Pulmonary artery endothelial cell (primary cell): Measurements from ENCODE around the gene SETD3. TPM values are rescaled to one million over a fixed set of nuclear protein-coding genes. Genes with fewer than 3 reads are reported as not detected.
"Not testable (repeated sequence)": the region's sequence is repeated elsewhere in the genome, so short reads cannot be mapped to it uniquely, and the experiment has no call there.

ENCODE experiments used
- DNase-seq: peaks from one replicate; pipeline ENCODE4 v3.0.0-alpha.2; 2011; ENCODE audit warnings: low read depth, low spot score
- total RNA-seq: library from RNA; depleted of rRNA; stranded (reverse); fragments of >200 nt; gene quantifications from 2 replicates; pipeline ENCODE4 v1.2.3, GENCODE V29; 2014

Gene SETD3
- total RNA-seq, 1 donor from 2014 or later: 54.1 TPM

DNA sequence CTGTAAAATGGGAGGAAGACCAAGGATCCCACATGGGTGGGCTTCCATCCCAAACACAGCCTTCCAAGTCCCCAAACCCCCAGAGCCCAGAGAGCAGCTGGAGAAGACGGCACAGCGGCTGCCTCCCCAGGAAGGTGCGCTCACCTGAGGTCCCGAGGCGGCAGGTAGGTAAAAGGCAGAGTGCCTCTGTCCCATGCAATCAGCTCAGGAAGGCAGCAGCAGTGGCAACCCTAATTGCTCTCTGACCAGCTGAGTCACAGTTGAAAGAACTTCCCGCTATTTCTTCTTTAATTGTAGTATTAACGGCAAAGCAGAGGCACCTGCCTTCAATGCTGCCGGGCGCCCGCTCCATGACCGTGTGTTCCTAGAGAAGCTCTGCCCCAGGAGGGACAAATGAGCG lies 117.6 kb downstream of the SETD3 start:
- DNase-seq: no peak

DNA sequence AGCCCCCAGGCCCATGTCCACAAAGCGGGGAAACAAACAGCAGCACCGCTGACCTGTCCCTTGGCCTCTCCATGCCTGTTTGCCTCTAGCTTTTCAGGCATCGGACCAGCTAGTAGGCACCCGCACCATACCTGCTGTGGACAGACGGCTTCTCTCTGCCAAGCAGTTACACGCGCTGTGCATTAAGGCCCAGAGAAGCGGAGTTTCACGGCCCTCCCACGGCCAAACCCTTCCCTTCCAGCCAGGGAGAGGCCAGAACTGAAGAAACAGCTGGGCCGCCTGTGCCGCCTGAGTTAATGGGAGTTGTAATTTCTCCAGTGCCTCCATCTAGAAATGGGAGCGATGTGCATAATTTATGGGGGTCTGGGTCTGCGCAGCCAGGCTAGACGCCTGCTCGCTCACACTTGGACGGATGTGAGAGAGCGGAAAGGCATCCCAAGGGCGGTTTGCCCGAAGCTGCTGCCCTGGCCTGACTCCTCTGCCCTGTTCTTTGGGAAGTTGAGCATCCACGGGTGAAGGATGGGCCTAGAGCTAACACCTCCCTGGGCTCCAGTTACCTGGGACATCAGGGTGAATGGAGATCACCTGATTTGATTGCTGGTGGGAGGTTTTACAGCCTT lies 119.0 kb downstream of the SETD3 start:
- DNase-seq: no peak

DNA sequence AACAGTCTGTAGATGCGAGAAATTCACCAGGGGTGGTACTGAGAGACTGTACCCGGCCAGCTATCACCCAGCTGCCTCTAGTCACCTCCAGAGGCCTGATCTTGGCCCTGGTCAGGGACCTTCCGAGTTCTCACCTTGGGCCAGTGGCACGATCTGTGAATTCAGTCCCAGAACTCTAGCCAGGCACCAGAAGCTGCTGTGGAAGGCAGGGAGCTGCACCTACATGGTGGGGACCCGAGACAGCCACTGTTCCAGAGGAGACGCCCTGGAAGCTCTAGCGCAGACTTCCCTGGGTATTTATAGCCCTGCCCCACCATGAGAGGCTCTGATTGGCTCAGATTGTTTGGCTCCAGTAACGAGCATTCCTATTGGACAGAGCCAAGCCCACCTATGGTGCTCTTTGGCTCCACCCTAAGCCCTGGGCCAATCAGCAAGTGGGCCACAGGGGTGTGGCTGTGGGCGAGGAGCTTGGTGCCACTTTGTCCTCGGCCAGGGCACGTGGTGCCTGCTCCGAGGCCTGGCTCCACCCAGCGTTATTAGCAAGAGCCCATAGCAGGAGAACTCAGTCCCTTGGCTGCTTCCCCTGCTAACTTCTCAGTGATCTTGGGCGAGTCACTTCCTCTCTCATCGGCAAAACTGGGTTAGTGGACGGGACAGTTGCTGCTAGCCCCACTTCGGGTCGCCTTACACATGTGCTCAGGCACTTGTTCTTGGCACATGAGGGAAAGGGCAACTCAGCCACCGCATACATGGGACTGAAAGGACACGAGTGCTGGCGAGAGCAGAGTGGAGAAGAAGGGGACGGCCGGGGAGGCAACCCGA lies 119.7 kb downstream of the SETD3 start:
- DNase-seq: no peak

DNA sequence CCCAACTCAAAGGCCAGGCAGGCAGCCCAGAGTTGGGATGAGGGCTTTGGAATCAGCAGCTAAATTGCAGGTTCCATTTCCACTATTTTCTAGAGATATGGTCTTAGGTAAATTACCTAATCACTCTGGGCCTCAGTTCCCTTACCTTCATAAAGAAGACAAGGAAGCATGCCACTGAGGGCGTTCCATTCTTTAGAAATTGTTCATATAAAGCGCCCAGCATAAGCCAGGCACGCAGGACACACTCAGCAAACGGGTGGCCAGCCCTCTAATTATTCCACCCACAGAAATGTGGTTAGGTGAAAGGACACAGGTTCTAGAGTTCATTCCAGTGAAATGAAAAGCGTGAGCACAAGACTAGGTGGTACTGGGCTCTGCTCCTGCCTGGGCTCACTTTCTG lies 120.8 kb downstream of the SETD3 start:
- no peak for DNase-seq

DNA sequence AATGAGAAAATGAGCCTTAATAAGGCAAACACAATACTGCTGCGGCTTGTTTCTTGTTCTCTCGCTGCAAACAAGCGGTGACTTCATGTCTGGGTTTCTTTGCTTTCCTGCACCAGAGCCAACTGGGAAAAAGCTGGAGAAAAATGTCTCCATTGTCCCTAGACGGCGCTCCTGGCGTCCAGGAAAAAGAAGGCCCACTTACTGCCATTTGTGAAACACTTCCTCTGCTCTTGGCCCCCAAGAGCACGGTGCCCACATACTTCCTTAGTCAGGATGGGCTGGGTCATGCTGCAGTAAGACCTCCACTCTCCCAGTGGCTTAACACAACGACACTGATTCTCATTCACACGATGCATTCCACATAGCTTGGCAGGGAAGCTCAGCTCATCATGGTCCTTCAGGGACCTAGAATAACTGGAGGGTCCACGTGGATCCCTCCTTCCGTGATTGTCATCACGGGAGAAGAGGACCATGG lies 122.7 kb downstream of the SETD3 start:
- DNase-seq: no peak

DNA sequence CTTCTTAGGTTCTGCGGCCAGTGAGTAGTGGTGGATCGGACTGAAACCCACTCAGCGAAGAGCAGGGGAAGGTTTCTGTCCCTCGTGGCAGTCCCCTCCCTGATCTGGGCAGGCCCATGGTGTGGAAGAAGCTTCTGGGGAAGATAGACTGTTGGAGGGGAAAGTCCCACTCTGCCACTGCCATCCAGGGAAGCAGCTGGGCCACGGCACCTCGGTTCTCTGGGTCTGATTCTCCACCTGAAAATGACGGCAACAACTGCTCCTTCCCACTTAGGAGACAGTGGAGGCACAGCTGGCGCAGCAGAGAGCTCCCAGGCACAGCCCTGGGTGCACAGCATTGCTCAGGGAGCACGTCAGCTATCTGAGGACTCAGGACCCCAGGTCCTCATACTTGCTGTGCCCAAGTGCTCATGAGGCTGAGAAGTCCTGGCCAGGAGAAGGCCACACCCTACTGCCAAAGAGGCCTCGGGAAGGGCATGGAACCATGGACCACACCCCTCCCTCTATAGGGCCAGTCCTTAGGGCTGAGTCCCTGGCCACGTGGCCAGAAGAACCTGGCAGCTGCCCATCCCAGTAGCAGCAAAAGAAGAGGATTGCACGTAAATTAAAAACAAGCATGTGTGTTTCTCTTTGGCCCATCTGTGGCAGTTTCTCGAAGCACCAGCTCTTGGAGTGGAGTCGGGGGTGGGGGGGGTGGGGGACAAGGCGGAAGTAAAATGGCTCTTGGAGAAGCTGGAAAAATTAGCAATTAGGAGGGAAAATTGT lies 123.3 kb downstream of the SETD3 start:
- no peak for DNase-seq

DNA sequence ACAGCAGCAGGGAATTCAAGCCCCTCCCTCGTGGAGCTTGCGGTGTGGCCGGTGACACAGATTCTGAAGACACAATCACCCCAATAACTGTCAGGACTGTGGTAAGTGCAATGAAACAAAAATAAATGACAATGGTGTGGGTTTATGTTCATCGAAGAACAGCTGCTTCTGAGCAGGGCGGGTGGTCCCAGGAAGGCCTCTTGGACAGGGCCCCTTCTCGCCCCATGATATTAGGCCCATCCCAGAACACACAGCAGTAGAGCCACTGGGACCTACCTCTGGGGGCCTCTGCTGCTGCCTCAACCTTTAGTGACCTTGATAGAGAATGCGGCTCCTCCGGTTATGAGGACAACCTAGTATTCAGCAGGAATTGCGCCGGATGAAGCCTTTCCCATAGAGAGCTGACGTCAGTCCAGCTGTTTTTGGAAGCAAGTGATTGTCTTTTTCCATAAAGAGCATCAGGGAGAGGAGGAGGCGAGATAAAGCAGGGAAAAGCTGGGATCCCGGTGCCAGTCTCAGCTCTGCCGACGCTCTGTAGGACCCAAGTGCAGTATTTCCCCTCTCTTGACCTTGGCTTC lies 124.5 kb downstream of the SETD3 start:
- no peak for DNase-seq

DNA sequence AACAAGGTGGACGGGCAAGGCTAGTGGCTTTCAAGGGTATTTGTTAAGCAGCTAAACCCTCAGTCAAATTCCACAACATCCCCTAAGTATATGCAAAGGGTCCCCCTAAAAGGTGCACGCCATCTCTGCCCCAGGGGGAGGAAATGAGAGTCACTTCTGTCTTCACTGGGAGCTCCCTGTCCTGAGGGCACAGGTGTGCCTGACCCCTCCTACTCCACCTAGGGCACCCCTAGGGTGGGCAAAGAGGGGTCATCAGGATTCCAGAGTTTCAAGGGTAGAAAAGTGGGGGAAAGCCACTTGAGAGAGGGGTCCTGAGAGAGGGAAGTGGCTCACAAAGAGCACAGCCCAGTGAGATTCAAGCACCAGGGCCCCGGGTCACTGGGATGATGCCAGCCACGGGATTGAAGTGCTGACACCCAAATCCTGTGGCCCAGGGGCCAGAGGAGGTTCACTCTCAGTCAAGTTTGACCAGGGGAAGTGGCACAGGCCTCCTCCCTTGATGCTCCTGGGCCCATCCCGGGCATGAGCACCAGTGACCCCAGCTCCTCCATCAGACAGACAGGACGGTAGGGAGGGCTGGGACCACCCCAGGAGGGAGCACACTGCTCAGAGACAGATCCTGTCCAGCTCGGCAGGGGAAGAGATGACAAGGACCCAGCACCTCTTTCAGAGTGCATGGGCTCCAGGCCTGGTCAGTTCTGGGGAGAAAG lies 126.3 kb downstream of the SETD3 start:
- no peak for DNase-seq

DNA sequence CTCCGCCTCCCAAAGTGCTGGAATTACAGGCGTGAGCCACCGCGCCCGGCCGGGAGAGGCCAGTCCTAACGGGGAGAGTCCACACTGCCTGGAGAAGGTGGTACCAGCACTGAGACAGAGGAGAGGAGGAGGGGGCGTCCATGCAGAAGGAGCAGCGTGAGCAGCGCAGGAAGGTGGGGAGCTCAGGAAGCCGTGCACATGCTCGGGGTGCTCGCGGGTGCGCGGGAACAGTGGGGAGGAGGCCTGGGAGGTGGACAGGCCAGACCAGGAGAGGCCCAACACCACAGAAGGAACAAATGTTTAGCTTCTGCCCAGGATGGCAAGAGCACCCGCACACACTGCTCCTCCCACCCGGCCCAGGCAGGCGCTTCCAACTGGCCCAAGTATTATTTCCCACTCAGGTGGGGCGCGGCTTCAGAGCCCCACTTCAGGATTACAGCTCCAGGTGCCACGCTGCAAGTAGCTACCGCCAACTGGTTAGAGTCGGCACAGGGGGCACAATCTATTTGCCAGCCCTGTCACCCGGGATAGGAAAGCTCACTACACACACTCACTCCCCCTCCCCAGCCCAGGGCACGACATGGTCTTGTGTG lies 127.9 kb downstream of the SETD3 start:
- no peak for DNase-seq

DNA sequence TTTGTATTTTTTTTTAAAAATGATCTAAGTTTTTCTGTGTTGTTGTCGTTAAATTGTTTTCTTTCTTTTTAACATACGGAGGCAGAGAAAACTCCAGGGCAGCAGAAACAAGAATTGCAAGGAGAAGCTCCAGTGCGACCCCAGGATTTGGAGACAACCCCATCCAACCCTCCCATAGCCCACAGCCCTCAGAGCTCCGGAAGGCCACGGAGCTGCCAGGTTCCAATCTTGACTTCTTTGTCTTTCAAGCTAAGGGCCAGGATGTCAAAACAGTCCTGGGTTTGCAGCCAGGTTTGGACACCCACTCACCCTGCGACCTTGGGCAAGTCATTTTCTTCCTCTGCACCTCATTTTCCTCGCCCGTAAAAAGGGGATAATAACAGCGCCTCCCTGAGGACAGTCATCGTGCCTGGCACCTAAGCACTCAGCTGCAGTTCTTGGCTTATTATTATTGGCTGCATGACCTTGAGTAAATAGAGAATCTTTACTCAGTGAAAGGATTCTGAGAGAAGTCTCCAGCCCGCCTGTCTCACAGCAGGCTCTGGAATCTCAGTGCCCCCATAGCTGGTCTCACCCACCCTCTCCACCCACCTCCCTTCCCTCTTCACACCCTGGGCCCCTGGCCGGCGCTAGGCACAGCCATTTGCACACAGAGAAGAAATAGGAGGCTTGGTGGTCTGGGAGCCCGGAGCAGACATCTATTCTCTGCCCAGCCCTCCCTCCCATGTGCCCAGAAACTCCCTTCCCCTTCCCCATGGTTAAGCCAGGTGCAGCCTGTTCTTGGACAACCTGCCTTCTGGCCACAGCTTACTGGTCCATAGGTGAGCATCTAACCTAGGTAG lies 129.3 kb downstream of the SETD3 start:
- no peak for DNase-seq

DNA sequence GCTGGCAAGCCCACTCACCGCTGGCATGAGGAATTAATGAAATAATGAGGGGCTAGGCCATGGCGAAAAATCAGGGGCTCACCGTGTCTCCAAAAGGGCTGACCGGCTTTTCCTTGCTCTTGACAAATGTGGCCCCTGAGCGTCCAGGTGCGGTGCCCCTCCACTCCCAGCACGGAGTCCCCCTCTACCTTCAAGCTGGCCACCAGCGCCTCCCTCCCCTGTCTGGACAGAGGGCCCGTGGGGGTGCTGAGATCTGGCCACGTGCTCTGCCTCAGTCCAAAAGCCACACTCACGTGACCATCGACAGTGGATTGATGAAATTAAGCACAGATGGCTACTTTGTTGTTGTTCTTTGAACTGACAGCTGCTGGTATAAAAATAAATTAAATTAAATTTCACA lies 129.9 kb downstream of the SETD3 start:
- DNase-seq: no peak

DNA sequence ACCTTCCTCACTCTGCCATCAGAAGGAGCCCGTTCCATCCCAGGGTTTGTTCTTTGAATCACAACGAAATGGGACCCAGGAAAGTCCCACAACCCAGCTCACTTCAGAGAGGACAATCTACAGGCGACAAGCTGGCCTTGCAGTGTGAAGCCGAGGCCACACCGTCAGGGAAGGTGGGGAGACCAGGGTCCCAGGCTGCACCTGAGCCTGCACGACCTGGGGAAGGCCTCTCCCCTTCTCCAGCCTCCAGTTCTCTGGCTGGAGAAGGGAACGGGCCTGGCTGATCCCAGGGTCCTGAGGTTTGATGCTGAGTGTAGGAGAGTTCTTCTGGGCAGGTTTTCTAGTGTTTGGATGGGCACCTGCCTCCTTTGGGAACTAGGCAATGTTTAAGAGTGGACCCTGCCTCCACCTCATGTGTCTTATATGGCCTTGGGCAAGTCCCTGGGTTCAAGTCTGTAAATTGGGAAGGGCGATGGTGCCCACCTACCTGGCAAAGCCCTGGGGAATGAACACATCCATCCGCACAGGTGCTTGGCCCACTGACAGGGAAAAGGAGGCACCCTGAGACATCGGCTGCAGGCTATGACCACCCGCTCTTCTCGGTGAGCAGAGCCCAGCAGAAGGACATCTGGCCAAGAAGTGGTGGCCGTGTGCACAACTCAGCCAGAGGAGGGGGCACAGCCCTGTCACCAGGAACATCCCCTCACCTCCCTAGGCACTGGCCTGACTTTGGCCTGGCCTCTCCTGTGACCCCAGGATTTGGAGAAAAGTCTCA lies 130.8 kb downstream of the SETD3 start:
- no peak for DNase-seq

DNA sequence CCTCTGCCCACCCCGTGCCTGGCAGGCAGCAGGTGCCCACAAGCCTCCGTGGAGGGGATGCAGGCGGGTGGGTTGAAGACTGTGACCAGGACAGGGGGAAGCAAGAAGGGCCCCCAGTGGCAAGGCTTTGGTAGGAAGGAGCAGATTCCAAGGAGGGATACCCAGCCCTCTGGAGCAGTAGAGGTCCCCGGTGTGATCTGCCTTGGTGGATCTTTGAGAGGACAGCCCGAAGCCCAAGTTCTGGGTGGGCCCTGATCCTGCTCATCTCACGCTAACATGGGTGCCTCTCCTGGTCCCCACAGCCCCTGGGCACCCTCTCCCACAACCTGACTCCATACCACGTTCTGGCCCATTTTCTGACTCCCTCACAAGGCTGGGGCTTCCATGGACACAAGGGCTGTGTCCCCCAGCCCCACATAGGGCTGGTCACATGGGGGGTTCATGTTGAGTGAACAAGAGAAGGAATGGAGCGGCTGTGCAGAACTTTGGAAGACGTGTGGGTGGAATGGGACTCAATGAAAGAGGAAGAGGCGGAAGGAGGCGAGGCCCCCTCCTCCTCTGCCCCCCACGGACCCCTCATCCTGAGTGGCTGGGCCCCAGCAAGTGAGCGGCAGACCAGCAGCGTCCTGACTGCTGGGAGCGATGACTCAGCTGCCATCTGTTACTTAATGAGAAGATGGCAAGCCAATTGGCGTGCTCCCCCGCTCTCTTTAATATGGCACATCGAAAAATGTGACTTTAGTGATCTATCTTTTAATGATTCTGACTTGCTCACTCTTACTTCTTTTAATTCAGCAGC lies 131.6 kb downstream of the SETD3 start:
- no peak for DNase-seq

DNA sequence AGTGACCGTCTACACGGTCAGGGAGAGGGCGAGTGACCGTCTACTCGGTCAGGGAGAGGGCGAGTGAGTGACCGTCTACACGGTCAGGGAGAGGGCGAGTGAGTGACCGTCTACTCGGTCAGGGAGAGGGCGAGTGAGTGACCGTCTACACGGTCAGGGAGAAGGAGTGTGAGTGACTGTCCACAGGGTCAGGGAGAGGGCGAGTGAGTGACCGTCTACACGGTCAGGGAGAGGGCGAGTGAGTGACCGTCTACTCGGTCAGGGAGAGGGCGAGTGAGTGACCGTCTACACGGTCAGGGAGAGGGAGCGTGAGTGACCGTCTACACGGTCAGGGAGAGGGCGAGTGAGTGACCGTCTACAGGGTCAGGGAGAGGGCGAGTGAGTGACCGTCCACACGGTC lies 132.4 kb downstream of the SETD3 start:
- DNase-seq: not testable (repeated sequence)
